CD4-positive, alpha-beta T cell treated with Interleukin-15 for 1 hour (primary cell): ENCODE results near the gene DIPK1A.

Source experiments
- DNase-seq: peaks from one replicate; pipeline ENCODE4 v3.0.0-alpha.2; 2020

DIPK1A gene

GRCh38 chr1:92870591-92870990 is 90.7 kb downstream of the DIPK1A start:
- DNase-seq: no peak

GRCh38 chr1:92864131-92864530 is 97.1 kb downstream of the DIPK1A start:
- no peak for DNase-seq

GRCh38 chr1:92862605-92863004 is 98.7 kb downstream of the DIPK1A start:
- no peak for DNase-seq

GRCh38 chr1:92859400-92860039 is 101.7 kb downstream of the DIPK1A start:
- no peak for DNase-seq

- peak; percentile 54 for DNase-seq
Measured at GRCh38 chr1:92858564-92859399, 102.5 kb downstream of the DIPK1A start.

GRCh38 chr1:92857817-92858216 is 103.4 kb downstream of the DIPK1A start:
- no peak for DNase-seq

- no peak for DNase-seq
Measured at GRCh38 chr1:92855236-92855635, 106.0 kb downstream of the DIPK1A start.

GRCh38 chr1:92854101-92854785 is 107.0 kb downstream of the DIPK1A start:
- no peak for DNase-seq

- no peak for DNase-seq
Measured at GRCh38 chr1:92853299-92853698, 108.0 kb downstream of the DIPK1A start.

- no peak for DNase-seq
Measured at GRCh38 chr1:92851729-92852128, 109.5 kb downstream of the DIPK1A start.

- DNase-seq: no peak
Measured at GRCh38 chr1:92850019-92850418, 111.2 kb downstream of the DIPK1A start.

- DNase-seq: no peak
Measured at GRCh38 chr1:92848201-92848600, 113.1 kb downstream of the DIPK1A start.

GRCh38 chr1:92845908-92846307 is 115.4 kb downstream of the DIPK1A start:
- DNase-seq: no peak

- DNase-seq: no peak
Measured at GRCh38 chr1:92844439-92844838, 116.8 kb downstream of the DIPK1A start.

- DNase-seq: no peak
Measured at GRCh38 chr1:92843429-92844352, 117.6 kb downstream of the DIPK1A start.

- DNase-seq: no peak
Measured at GRCh38 chr1:92843046-92843423, 118.2 kb downstream of the DIPK1A start.

- no peak for DNase-seq
Measured at GRCh38 chr1:92842082-92843045, 118.9 kb downstream of the DIPK1A start.

GRCh38 chr1:92840600-92840999 is 120.7 kb downstream of the DIPK1A start:
- no peak for DNase-seq

GRCh38 chr1:92839442-92839841 is 121.8 kb downstream of the DIPK1A start:
- no peak for DNase-seq

- no peak for DNase-seq
Measured at GRCh38 chr1:92838519-92838918, 122.7 kb downstream of the DIPK1A start.

- no peak for DNase-seq
Measured at GRCh38 chr1:92837062-92837461, 124.2 kb downstream of the DIPK1A start.

- DNase-seq: no peak
Measured at GRCh38 chr1:92834617-92835016, 126.6 kb downstream of the DIPK1A start.
